H7 (cell line): ENCODE measurements around the gene POLR2L. TPM values are rescaled to one million over a fixed set of nuclear protein-coding genes. Genes with fewer than 3 reads are reported as not detected.

ENCODE experiments used
- DNase-seq: peaks from one replicate; pipeline ENCODE4 v3.0.0; 2012
- H3K27me3 ChIP-seq: 2 replicates; pipeline ENCODE4 v1.6.0; 2011; ENCODE audit warnings: mild to moderate bottlenecking, low read length; ENCODE audit not compliant: control insufficient read depth, insufficient read depth
- H3K36me3 ChIP-seq: replicated peaks from 2 replicates; pipeline ENCODE4 v1.5.1; 2011; ENCODE audit warnings: low read length; ENCODE audit not compliant: control insufficient read depth, insufficient read depth
- H3K4me3 ChIP-seq: 2 replicates; pipeline ENCODE4 v1.5.1; 2011; ENCODE audit warnings: low read depth, mild to moderate bottlenecking, control low read depth, low read length, moderate library complexity; ENCODE audit not compliant: insufficient read depth
- total RNA-seq: library from RNA; depleted of rRNA; stranded (reverse); fragments of >200 nt; shearing (Covaris generic); gene quantifications from 2 replicates; pipeline ENCODE4 v1.2.3, GENCODE V29; 2014

POLR2L gene
- total RNA-seq, 1 experiment from 2014 or later = 135 TPM

- H3K4me3 ChIP-seq = peak overlapping the region; percentile 70
- H3K36me3 ChIP-seq = peaks cover 10% of the 10 kb centered on the region
- peaks cover 2% of the 10 kb centered on the region; the same call in 1 of the 2 replicates for H3K27me3 ChIP-seq
- peak; percentile 97 for DNase-seq
Observed at GRCh38 chr11:843818-844692, 1.7 kb upstream of the POLR2L start.

- DNase-seq = peak; percentile 87
- no peaks in the 10 kb centered on the region for H3K27me3 ChIP-seq
- H3K4me3 ChIP-seq = peak overlapping the region; percentile 70
- peaks cover 13% of the 10 kb centered on the region for H3K36me3 ChIP-seq
Observed at GRCh38 chr11:843086-843734, 881 bp upstream of the POLR2L start.

DNA sequence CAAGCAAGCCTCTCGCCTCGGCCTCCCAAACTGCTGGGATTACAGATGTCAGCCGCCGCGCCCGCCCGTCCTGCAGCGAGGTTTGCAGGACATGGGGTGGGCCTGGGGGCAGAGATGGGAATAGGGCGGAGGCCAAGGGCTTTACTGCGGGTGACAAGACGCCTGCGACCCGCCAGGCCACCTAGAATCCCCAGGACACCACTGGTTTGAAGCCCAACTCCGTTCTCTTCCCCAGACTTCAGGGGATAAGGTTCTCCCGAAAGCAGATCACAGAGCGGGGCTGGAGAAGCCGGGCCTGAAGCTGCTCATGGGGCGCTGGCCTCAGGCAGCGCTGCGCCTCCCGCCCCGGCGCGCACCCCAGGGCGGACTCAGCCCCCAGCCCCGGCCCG lies 354 bp downstream of the POLR2L start:
- peak; percentile 75 for DNase-seq
- Histone ChIP-seq H3K36me3 (peaks cover 15% of the 10 kb centered on the region), H3K4me3 (peak overlapping the region; percentile 70), H3K27me3 (no peaks in the 10 kb centered on the region)

DNA sequence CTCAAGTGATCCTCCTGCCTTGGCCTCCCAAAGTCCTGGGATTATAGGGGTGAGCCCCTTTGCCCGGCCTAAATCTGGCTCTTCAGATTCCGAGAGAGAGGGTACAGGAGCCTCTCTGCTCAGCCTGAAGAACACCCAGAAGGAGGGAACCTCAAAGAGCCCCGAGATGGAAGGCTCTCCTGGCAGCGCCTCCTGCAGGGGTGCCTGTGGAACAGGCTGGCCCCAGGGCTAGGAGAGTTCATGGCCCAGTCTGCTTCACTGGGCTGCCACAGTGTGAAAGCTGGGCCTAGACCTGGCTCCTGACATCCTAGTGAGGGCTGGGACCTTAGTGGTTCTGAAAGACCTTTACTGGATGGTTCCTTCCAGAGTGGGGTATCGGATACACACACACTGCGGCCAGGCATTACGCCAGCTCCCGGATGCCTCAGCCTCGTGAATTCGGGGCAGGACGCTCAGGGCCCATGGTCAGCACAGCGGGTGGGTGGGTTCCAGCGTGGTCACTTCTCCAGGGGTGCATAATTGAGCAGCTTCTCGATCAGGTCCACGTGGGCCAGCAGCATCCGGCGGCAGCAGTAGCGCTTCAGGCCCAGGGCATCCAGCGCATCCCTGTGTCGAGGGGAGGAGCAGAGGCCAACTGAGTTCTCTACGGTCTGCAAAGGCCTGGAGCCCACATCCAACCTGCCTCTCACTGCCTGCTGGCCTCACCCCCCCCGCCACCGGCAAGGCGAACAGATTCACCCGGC lies 2.3 kb downstream of the POLR2L start:
- peak; percentile 79 for DNase-seq
- no peaks in the 10 kb centered on the region for H3K27me3 ChIP-seq
- peaks cover 16% of the 10 kb centered on the region for H3K36me3 ChIP-seq
- no peak overlapping the region for H3K4me3 ChIP-seq

GRCh38 chr11:839280-839623 lies 3.1 kb downstream of the POLR2L start:
- H3K4me3 ChIP-seq = no peak overlapping the region
- H3K27me3 ChIP-seq = no peaks in the 10 kb centered on the region
- H3K36me3 ChIP-seq = peaks cover 16% of the 10 kb centered on the region
- no peak for DNase-seq

GRCh38 chr11:838441-839279 lies 3.7 kb downstream of the POLR2L start:
- peaks cover 16% of the 10 kb centered on the region for H3K36me3 ChIP-seq
- peak; percentile 90 for DNase-seq
- H3K4me3 ChIP-seq = no peak overlapping the region
- no peaks in the 10 kb centered on the region for H3K27me3 ChIP-seq

- no peak for DNase-seq
- Histone ChIP-seq H3K36me3 (peaks cover 16% of the 10 kb centered on the region), H3K27me3 (no peaks in the 10 kb centered on the region), H3K4me3 (no peak overlapping the region)
Observed at GRCh38 chr11:837990-838307, 4.4 kb downstream of the POLR2L start.

DNA sequence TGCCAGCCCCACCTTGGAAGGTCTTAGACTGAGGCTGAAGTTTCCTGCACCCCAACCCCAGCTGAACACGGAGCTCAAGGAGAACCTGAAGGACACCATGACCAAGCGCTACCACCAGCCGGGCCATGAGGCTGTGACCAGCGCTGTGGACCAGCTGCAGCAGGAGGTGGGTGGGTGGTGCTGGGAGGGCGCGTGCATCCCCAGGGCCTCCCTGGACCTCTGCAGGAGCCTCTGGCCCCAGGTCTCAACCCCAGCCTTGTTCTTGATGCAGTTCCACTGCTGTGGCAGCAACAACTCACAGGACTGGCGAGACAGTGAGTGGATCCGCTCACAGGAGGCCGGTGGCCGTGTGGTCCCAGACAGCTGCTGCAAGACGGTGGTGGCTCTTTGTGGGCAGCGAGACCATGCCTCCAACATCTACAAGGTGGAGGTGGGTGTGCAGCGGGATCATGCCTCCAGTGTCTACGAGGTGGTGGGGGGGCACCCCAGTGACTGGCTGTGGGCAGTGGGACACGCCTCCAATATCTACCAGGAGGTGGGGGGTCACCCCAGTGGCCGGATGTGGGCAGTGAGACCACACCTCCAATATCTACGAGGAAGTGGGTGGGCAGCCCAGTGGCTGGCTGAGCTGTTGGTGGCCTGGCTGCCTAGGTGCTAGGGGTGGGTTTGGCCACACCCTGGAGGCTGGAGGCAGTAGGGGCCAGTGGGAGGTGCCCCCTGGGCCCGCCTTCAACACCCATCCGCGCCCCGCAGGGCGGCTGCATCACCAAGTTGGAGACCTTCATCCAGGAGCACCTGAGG lies 4.9 kb downstream of the POLR2L start:
- peaks cover 16% of the 10 kb centered on the region for H3K36me3 ChIP-seq
- no peak overlapping the region for H3K4me3 ChIP-seq
- DNase-seq = no peak
- peaks cover 1% of the 10 kb centered on the region; the same call in 1 of the 2 replicates for H3K27me3 ChIP-seq

DNA sequence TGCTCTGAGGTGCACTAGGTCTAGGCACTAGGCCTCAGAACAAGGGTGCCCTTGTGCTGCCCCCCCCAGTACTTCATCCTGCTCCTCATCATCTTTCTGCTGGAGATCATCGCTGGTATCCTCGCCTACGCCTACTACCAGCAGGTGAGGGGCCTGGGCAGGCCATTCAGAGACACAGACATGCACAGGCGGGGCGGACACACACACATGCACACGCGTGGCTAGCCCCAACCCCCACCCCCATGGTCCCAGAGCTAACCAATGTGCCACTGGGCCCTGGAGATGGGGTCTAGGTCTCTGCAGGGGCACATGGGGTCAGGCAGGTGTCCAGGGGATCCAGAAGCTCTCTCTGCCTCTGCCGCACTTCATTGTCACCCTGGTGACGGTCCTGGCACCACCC lies 5.6 kb downstream of the POLR2L start:
- H3K27me3 ChIP-seq = peaks cover 8% of the 10 kb centered on the region
- no peak for DNase-seq
- no peak overlapping the region for H3K4me3 ChIP-seq
- H3K36me3 ChIP-seq = peaks cover 16% of the 10 kb centered on the region

- Histone ChIP-seq H3K36me3 (peaks cover 16% of the 10 kb centered on the region), H3K4me3 (no peak overlapping the region), H3K27me3 (peaks cover 12% of the 10 kb centered on the region)
- no peak for DNase-seq
Observed at GRCh38 chr11:836274-836673, 6.1 kb downstream of the POLR2L start.

DNA sequence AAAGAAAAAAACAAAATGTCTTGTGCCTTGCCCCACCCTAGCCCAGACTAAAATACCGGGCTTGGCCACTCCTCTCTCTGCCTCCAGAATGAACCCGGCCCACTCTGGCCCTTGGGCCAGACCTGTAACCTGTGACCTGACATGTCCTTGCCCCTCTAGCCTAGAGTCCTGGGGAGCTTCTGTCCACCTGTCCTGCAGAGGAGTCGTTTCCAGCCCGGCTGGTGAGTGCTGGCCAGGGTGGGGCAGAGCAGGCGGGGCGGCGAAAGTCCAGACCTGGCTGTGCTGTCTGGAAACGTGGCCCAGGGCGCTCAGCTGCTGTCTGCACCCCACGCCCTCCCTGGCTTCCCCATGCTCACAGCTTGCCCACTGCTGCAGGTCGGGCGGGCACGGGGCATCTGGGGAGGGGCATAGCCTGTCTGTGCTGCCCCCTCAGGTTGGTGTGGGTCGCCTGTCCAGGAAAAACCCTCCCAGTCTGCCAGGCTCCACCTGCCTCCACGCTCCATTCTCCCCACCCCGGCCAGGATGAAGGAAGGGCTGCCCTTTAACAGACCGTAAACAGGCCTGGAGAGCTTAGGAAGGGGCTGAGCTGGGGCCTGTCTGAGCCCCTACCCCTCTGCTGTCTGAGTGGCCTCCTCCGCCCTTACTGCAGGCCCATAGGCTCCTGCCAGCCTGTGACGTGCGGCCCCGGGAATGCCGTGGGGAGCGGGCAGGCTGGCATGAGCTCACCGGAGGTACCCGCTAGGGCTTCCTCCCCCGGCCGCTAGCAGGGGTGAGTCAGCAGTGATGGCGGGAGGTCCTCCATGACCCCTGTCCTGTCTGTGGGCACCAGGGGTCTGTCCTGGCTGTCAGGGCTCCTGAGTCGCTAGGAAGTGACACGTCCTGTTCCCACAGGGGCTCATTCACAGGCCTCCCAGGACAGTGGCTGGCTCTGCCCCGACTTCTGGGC lies 7.7 kb downstream of the POLR2L start:
- no peak for DNase-seq
- Histone ChIP-seq H3K36me3 (peaks cover 8% of the 10 kb centered on the region), H3K27me3 (peaks cover 25% of the 10 kb centered on the region), H3K4me3 (no peak overlapping the region)

DNA sequence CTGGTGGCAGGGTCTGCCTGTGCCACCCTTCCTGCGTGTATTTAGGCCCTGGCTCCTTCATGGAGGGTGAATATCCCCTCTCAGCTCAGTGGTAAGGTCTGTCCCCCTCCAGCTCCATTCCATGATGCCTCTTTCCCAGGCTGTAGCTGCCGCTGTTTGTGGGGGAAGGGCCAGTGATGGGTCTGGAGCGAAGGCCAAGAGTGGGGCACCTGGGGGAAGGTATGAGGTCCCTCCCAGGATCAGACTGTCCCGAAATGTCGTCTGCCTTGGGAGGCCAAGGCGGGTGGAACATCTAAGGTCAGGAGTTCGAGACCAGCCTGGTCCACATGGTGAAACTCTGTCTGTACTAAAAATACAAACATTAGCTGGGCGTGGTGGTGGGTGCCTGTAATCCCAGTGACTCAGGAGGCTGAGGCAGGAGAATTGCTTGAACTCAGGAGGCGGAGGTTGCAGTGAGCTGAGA lies 8.4 kb downstream of the POLR2L start:
- peak overlapping the region; percentile 74 for H3K4me3 ChIP-seq
- H3K36me3 ChIP-seq = peaks cover 4% of the 10 kb centered on the region
- no peak for DNase-seq
- peaks cover 32% of the 10 kb centered on the region for H3K27me3 ChIP-seq
